B cell (primary cell): ENCODE data around the gene PI4KA. TPM values are rescaled to one million over a fixed set of nuclear protein-coding genes. Genes with fewer than 3 reads are reported as not detected.

ENCODE experiments used
- ATAC-seq: fragments of 200-7000 bp; cut with Tn5 transposase; one replicate; pipeline ENCODE4 v1.10.0; 2021; ENCODE audit warnings: low read depth, mild to moderate bottlenecking, moderate number of reproducible peaks, moderate library complexity
- CTCF ChIA-PET: fragments of 350-600 bp; sonication (Branson Sonifier 250); formaldehyde crosslinking; loops from one replicate; lab custom pipeline; 2021; ENCODE audit warnings: antibody characterized with exemption, inconsistent platforms; lab: Charles Lee
- POLR2A ChIA-PET: fragments of 350-600 bp; sonication (Branson Sonifier 250); formaldehyde crosslinking; loops from one replicate; lab custom pipeline; 2021; ENCODE audit warnings: antibody characterized with exemption; lab: Charles Lee
- DNase-seq: peaks from one replicate; pipeline ENCODE4 v3.0.0; 2013
- H2AFZ ChIP-seq: 2 replicates; pipeline ENCODE4 v1.6.1; 2012; ENCODE audit warnings: mild to moderate bottlenecking, low read depth, low read length; ENCODE audit not compliant: insufficient read depth, poor library complexity, severe bottlenecking
- H3K27ac ChIP-seq, 2 donors: 1 replicate in 1 of 2; 2 replicates in 1 of 2; pipeline ENCODE4 v1.5.1; 2012 to 2013; ENCODE audit warnings: low read length in 2 of 2, mild to moderate bottlenecking in 2 of 2, moderate library complexity in 1 of 2
- H3K27me3 ChIP-seq, 4 experiments: fragments of 200-600 bp in 1 of 4; sonication (generic) in 1 of 4; replicated peaks in 1 of 4; 1 replicate in 2 of 4; 2 replicates in 2 of 4; pipeline versions ENCODE4 v1.6.1 to v1.7.0; 2013 to 2016; ENCODE audit warnings: low read length in 3 of 4, mild to moderate bottlenecking in 2 of 4, mixed read lengths in 1 of 4, moderate library complexity in 1 of 4; ENCODE audit not compliant: insufficient read depth in 4 of 4, control insufficient read depth in 3 of 4; ENCODE audit errors: control extremely low read depth in 1 of 4
- H3K36me3 ChIP-seq, 2 experiments: replicated peaks in 1 of 2; 1 replicate in 1 of 2; 2 replicates in 1 of 2; pipeline versions ENCODE4 v1.6.1 to v1.7.1; 2013; ENCODE audit warnings: low read length in 1 of 2; ENCODE audit not compliant: insufficient read depth in 2 of 2, control insufficient read depth in 1 of 2; ENCODE audit errors: control extremely low read depth in 1 of 2, extremely low read depth in 1 of 2
- H3K4me1 ChIP-seq, 2 donors: fragments of 200-600 bp in 1 of 2; sonication (generic) in 1 of 2; 1 replicate in 1 of 2; 2 replicates in 1 of 2; pipeline versions ENCODE4 v1.5.1 to v1.6.1; 2013 to 2017; ENCODE audit warnings: low read length in 2 of 2; ENCODE audit not compliant: control insufficient read depth in 2 of 2, insufficient read depth in 2 of 2
- H3K4me2 ChIP-seq: replicated peaks from 2 replicates; pipeline ENCODE3; 2012; ENCODE audit warnings: mild to moderate bottlenecking, low read depth, low read length; ENCODE audit not compliant: poor library complexity, severe bottlenecking
- H3K4me3 ChIP-seq, 5 experiments: fragments of 200-600 bp in 1 of 5; sonication (generic) in 1 of 5; 1 replicate in 3 of 5; 2 replicates in 2 of 5; pipeline versions ENCODE4 v1.5.1 to v1.7.0; 2011 to 2016; ENCODE audit warnings: low read length in 4 of 5, mild to moderate bottlenecking in 4 of 5, low read depth in 2 of 5, control low read depth in 1 of 5, moderate library complexity in 1 of 5; ENCODE audit not compliant: insufficient read depth in 1 of 5; ENCODE audit errors: control extremely low read depth in 1 of 5, extremely low read depth in 1 of 5
- H3K79me2 ChIP-seq: fragments of 200-600 bp; sonication (generic); one replicate; pipeline ENCODE4 v1.6.0; 2016; ENCODE audit warnings: low read length; ENCODE audit not compliant: control insufficient read depth, insufficient read depth
- H3K9ac ChIP-seq: fragments of 200-600 bp; sonication (generic); 2 replicates; pipeline ENCODE4 v1.6.1; 2017; ENCODE audit warnings: mild to moderate bottlenecking, low read length, moderate library complexity
- H3K9me3 ChIP-seq, 3 donors: one replicate each; pipeline versions ENCODE4 v1.6.1 to v1.7.1; 2013; ENCODE audit warnings: low read length in 2 of 3; ENCODE audit not compliant: control insufficient read depth in 2 of 3, insufficient read depth in 1 of 3; ENCODE audit errors: control extremely low read depth in 1 of 3
- H4K20me1 ChIP-seq: 2 replicates; pipeline ENCODE4 v1.6.0; 2012; ENCODE audit warnings: mild to moderate bottlenecking, low read length; ENCODE audit not compliant: insufficient read depth, control insufficient read depth, poor library complexity, severe bottlenecking
- H3K27ac Mint-ChIP-seq: one replicate; pipeline ENCODE4 v1.8.0; 2021; ENCODE audit warnings: mixed read lengths
- H3K27me3 Mint-ChIP-seq: one replicate; pipeline ENCODE4 v1.8.0; 2021; ENCODE audit warnings: mixed read lengths
- H3K4me1 Mint-ChIP-seq: one replicate; pipeline ENCODE4 v1.8.0; 2021; ENCODE audit warnings: mixed read lengths
- H3K4me3 Mint-ChIP-seq: one replicate; pipeline ENCODE4 v1.8.0; 2021; ENCODE audit warnings: mixed read lengths
- H3K9me3 Mint-ChIP-seq: one replicate; pipeline ENCODE4 v1.8.0; 2022; ENCODE audit warnings: mixed read lengths; ENCODE audit not compliant: insufficient read depth
- CTCF ChIP-seq: fragments of 200-600 bp; IDR thresholded peaks from one replicate; pipeline ENCODE4 v1.8.0; 2022; ENCODE audit warnings: antibody characterized with exemption, mild to moderate bottlenecking
- EZH2 ChIP-seq: IDR thresholded peaks from 2 replicates; pipeline ENCODE4 v1.6.1; 2012; ENCODE audit warnings: borderline replicate concordance, low read depth, mild to moderate bottlenecking, moderate library complexity, low read length; ENCODE audit not compliant: insufficient read depth, poor library complexity, severe bottlenecking
- WGBS: methylation state at CpG from one replicate; pipeline ENCODE4 v1.1.5; 2013; ENCODE audit warnings: missing lambda C conversion rate; ENCODE audit not compliant: insufficient coverage; 5-methylcytosine and 5-hydroxymethylcytosine counted together
- intact Hi-C: fragments of 100-400 bp; cut with micrococcal nuclease; formaldehyde crosslinking; loops from one replicate; pipeline ENCODE4 v1.10.0; 2022
- polyA plus RNA-seq: library from polyadenylated mRNA; depleted of rRNA; stranded (reverse); fragments of >200 nt; gene quantifications from 2 replicates; pipeline ENCODE4 v1.2.3, GENCODE V29; 2012
- total RNA-seq, 2 donors: library from RNA; stranded (reverse); fragments of 120-200 nt in 1 of 2; gene quantifications; 1 replicate in 1 of 2; 2 replicates in 1 of 2; pipeline versions ENCODE4 v1.2.3 to v1.2.4, GENCODE V29; 2013 to 2022

PI4KA gene
- total and polyA plus RNA-seq, 2 donors (not counting 1 experiment from before 2014, with no cell fraction given): 85.9 to 156 TPM

- ATAC-seq (no peak), DNase-seq (no peak)
- Histone ChIP-seq H3K27me3 (no peaks in the 10 kb centered on the region), H3K27ac (no peak overlapping the region), H2AFZ (no peak overlapping the region), H4K20me1 (no peaks in the 10 kb centered on the region), H3K4me3 (no peak overlapping the region), H3K4me2 (no peak overlapping the region), H3K36me3 (peaks cover 3 to 48% of the 10 kb centered on the region in 2 experiments), H3K79me2 (no peaks in the 10 kb centered on the region), H3K9me3 (peaks cover 0 to 5% (median 0%) of the 10 kb centered on the region in 3 donors), H3K4me1 (no peaks in the 10 kb centered on the region), H3K9ac (no peak overlapping the region)
- Mint-ChIP-seq H3K4me3 (no peak overlapping the region), H3K27ac (no peak overlapping the region), H3K4me1 (peaks cover 4% of the 10 kb centered on the region), H3K9me3 (no peaks in the 10 kb centered on the region), H3K27me3 (no peaks in the 10 kb centered on the region)
- CTCF ChIA-PET: no interaction called here
- POLR2A ChIA-PET: no interaction called here
- TF ChIP-seq EZH2 (no peak), CTCF (no peak)
- WGBS: 98% methylated on average over 5 of the region's 7 CpGs
- intact Hi-C loops: no loop called here
Measured at GRCh38 chr22:20766530-20766929, 92.1 kb downstream of the PI4KA start.

DNA sequence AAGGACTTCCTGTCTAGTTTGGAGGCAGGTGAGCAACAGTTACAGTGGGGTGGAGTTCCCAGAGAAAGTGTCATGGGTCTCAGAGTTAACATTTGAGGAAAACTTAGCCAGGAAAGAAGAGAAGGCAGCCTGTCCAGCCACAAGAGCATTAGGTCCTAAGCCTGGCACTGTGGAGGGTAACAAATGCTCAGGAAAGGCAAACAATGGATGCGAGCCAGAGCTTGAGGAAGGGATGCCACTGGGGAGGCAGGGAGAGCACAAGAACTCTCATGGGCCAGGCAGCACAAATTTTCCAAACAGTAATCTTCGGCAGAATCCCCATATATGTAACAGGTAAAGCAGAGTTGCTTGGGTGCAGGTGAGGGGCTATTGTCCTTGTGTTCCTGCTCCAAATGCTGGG lies 92.7 kb downstream of the PI4KA start:
- no peak overlapping the region for H3K4me3 ChIP-seq
- ATAC-seq (no peak), DNase-seq (no peak)
- no peaks in the 10 kb centered on the region for H3K27me3 ChIP-seq
- H3K9me3 ChIP-seq: peaks cover 0 to 5% (median 0%) of the 10 kb centered on the region in 3 donors
- 100% methylated on average over 1 of the region's 2 CpGs for WGBS
- H3K9ac ChIP-seq: no peak overlapping the region
- no peak overlapping the region for H3K27ac Mint-ChIP-seq
- H3K27ac ChIP-seq: no peak overlapping the region
- H3K36me3 ChIP-seq: peaks cover 3 to 54% of the 10 kb centered on the region in 2 experiments
- H3K4me1 Mint-ChIP-seq: peaks cover 4% of the 10 kb centered on the region
- POLR2A ChIA-PET: no interaction called here
- H2AFZ ChIP-seq: no peak overlapping the region
- no peak overlapping the region for H3K4me3 Mint-ChIP-seq
- CTCF ChIA-PET: no interaction called here
- no peaks in the 10 kb centered on the region for H3K9me3 Mint-ChIP-seq
- H3K4me2 ChIP-seq: no peak overlapping the region
- H3K4me1 ChIP-seq: no peaks in the 10 kb centered on the region
- H3K27me3 Mint-ChIP-seq: no peaks in the 10 kb centered on the region
- H3K79me2 ChIP-seq: no peaks in the 10 kb centered on the region
- intact Hi-C loops: no loop called here
- no peaks in the 10 kb centered on the region for H4K20me1 ChIP-seq
- TF ChIP-seq EZH2 (no peak), CTCF (no peak)
